Erythroblast (primary cell): Measurements from ENCODE around the gene MED12L.

ENCODE experiments used
- GATA1 ChIP-seq: IDR thresholded peaks from 2 replicates; pipeline ENCODE4 v1.6.1; 2011; ENCODE audit warnings: low read depth, mild to moderate bottlenecking, control low read depth, low read length, moderate library complexity
- POLR2A ChIP-seq: IDR thresholded peaks from 2 replicates; pipeline ENCODE4 v1.6.1; 2011; ENCODE audit warnings: mild to moderate bottlenecking, low read length

DNA sequence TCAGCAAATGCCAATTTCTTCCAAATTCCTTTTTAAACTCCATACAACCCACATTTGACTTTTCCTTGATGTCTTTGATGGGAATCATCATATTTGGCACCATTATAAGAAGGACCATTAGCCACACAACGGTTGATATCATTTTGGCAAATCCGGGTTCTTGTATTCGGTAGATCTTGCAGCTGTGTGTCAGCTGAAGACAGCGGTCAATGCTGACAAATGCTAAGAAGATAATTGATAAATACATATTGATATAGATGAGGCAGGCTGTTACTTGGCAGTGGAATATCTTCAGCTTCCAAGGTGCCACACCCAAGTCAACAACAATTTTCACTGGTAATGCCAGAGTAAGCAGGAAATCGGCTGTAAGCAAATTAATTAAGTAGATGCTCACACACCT lies 113.4 kb downstream of the MED12L start:
- TF ChIP-seq POLR2A (no peak), GATA1 (no peak)
